ENCODE measurements around the gene C19orf53.
A peak's percentile ranks its signal among the peaks of the same experiment; 100 is the strongest.
"Not testable (repeated sequence)": the region's sequence is repeated elsewhere in the genome, so short reads cannot be mapped to it uniquely, and the experiment has no call there.

Gene C19orf53

GRCh38 chr19:13774217-13775191 is at the start of gene C19orf53:
Gene C19orf53 (plus strand): TSS chr19:13774456. CDS start chr19:13774478, 22 bp downstream.
- peak; percentile 76 for DNase-seq (ENCODE audit: low read depth)
- peak within 1 kb of the TSS; percentile 93 for H3K4me3 ChIP-seq (ENCODE audit: low read depth, low read length)

GRCh38 chr19:13726323-13726722 is 47.9 kb upstream of the C19orf53 start:
- H3K4me3 ChIP-seq (ENCODE audit: low read depth, low read length), result no peak overlapping the region

GRCh38 chr19:13727798-13728197 is 46.5 kb upstream of the C19orf53 start:
- DNase-seq (ENCODE audit: low read depth), result no peak
- H3K4me3 ChIP-seq (ENCODE audit: low read depth, low read length), result no peak overlapping the region

More at GRCh38 chr19:13726323-13726722, 47.9 kb upstream of the C19orf53 start:
- no peak for DNase-seq (ENCODE audit: low read depth)

- no peak overlapping the region for H3K4me3 ChIP-seq (ENCODE audit: low read depth, low read length)
- DNase-seq (ENCODE audit: low read depth), result no peak
Measured at GRCh38 chr19:13729859-13730258, 44.4 kb upstream of the C19orf53 start.

GRCh38 chr19:13731147-13731964 is 42.9 kb upstream of the C19orf53 start:
- H3K4me3 ChIP-seq (ENCODE audit: low read depth, low read length), result peak overlapping the region; percentile 85
- DNase-seq (ENCODE audit: low read depth), result peak; percentile 86

- H3K4me3 ChIP-seq (ENCODE audit: low read depth, low read length), result peak overlapping the region; percentile 85
- no peak for DNase-seq (ENCODE audit: low read depth)
Measured at GRCh38 chr19:13732337-13732736, 41.9 kb upstream of the C19orf53 start.

- no peak overlapping the region for H3K4me3 ChIP-seq (ENCODE audit: low read depth, low read length)
- DNase-seq (ENCODE audit: low read depth), result no peak
Measured at GRCh38 chr19:13734751-13735150, 39.5 kb upstream of the C19orf53 start.

GRCh38 chr19:13738073-13738472 is 36.2 kb upstream of the C19orf53 start:
- H3K4me3 ChIP-seq (ENCODE audit: low read depth, low read length), result no peak overlapping the region

GRCh38 chr19:13741893-13742292 is 32.4 kb upstream of the C19orf53 start:
- H3K4me3 ChIP-seq (ENCODE audit: low read depth, low read length), result no peak overlapping the region
- no peak for DNase-seq (ENCODE audit: low read depth)

More at GRCh38 chr19:13738073-13738472, 36.2 kb upstream of the C19orf53 start:
- no peak for DNase-seq (ENCODE audit: low read depth)

GRCh38 chr19:13742756-13743155 is 31.5 kb upstream of the C19orf53 start:
- H3K4me3 ChIP-seq (ENCODE audit: low read depth, low read length), result no peak overlapping the region
- no peak for DNase-seq (ENCODE audit: low read depth)

- no peak overlapping the region for H3K4me3 ChIP-seq (ENCODE audit: low read depth, low read length)
- DNase-seq (ENCODE audit: low read depth), result no peak
Measured at GRCh38 chr19:13744174-13744573, 30.1 kb upstream of the C19orf53 start.

GRCh38 chr19:13747098-13747453 is 27.2 kb upstream of the C19orf53 start:
- peak overlapping the region; percentile 86 for H3K4me3 ChIP-seq (ENCODE audit: low read depth, low read length)

GRCh38 chr19:13748169-13748828 is 26.0 kb upstream of the C19orf53 start:
- DNase-seq (ENCODE audit: low read depth), result no peak
- peak overlapping the region; percentile 86 for H3K4me3 ChIP-seq (ENCODE audit: low read depth, low read length)

More at GRCh38 chr19:13747098-13747453, 27.2 kb upstream of the C19orf53 start:
- no peak for DNase-seq (ENCODE audit: low read depth)

- DNase-seq (ENCODE audit: low read depth), result no peak
- no peak overlapping the region for H3K4me3 ChIP-seq (ENCODE audit: low read depth, low read length)
Measured at GRCh38 chr19:13751436-13751835, 22.8 kb upstream of the C19orf53 start.

- not testable (repeated sequence) for H3K4me3 ChIP-seq (ENCODE audit: low read depth, low read length); DNase-seq (ENCODE audit: low read depth)
Measured at GRCh38 chr19:13753622-13754021, 20.6 kb upstream of the C19orf53 start.

GRCh38 chr19:13756210-13756609 is 18.0 kb upstream of the C19orf53 start:
- no peak for DNase-seq (ENCODE audit: low read depth)
- H3K4me3 ChIP-seq (ENCODE audit: low read depth, low read length), result no peak overlapping the region

- DNase-seq (ENCODE audit: low read depth), result no peak
- H3K4me3 ChIP-seq (ENCODE audit: low read depth, low read length), result no peak overlapping the region
Measured at GRCh38 chr19:13757805-13758772, 16.2 kb upstream of the C19orf53 start.

- no peak overlapping the region for H3K4me3 ChIP-seq (ENCODE audit: low read depth, low read length)
- DNase-seq (ENCODE audit: low read depth), result no peak
Measured at GRCh38 chr19:13758795-13759194, 15.5 kb upstream of the C19orf53 start.
